OCI-LY1 (cell line): ENCODE measurements around the gene MRRF.

Experiments used
- H2AFZ ChIP-seq: fragments of 200-600 bp; sonication (generic), shearing (Covaris generic); 2 replicates; pipeline ENCODE4 v1.6.0; 2014; ENCODE audit warnings: antibody characterized with exemption, mild to moderate bottlenecking, low read length
- H3F3A ChIP-seq: fragments of 200-600 bp; sonication (generic), shearing (Covaris generic); 2 replicates; pipeline ENCODE4 v1.6.0; 2014; ENCODE audit warnings: mild to moderate bottlenecking, antibody characterized with exemption, low read length, moderate library complexity; ENCODE audit not compliant: insufficient read depth
- H3K27ac ChIP-seq: fragments of 200-600 bp; sonication (generic); 2 replicates; pipeline ENCODE4 v1.5.1; 2014; ENCODE audit warnings: low read length, mixed run types, mild to moderate bottlenecking, low read depth; ENCODE audit not compliant: poor library complexity, severe bottlenecking
- H3K27me3 ChIP-seq: fragments of 200-600 bp; sonication (generic); 2 replicates; pipeline ENCODE4 v1.6.0; 2014; ENCODE audit warnings: antibody characterized with exemption, mild to moderate bottlenecking, low read length, moderate library complexity; ENCODE audit not compliant: insufficient read depth
- H3K36me3 ChIP-seq: fragments of 200-600 bp; sonication (generic); 2 replicates; pipeline ENCODE4 v1.6.1; 2014; ENCODE audit warnings: mild to moderate bottlenecking, antibody characterized with exemption, low read length, moderate library complexity, mixed read lengths; ENCODE audit not compliant: insufficient read depth
- H3K4me1 ChIP-seq: fragments of 200-600 bp; sonication (generic); 2 replicates; pipeline ENCODE4 v1.5.1; 2014; ENCODE audit warnings: mild to moderate bottlenecking, low read length, moderate library complexity; ENCODE audit not compliant: insufficient read depth, severe bottlenecking
- H3K4me2 ChIP-seq: fragments of 200-600 bp; sonication (generic), shearing (Covaris generic); 2 replicates; pipeline ENCODE4 v1.6.1; 2014; ENCODE audit warnings: low read length
- H3K4me3 ChIP-seq: fragments of 200-600 bp; sonication (generic); 2 replicates; pipeline ENCODE4 v1.5.1; 2014; ENCODE audit warnings: low read length, low read depth, mild to moderate bottlenecking, mixed read lengths; ENCODE audit not compliant: poor library complexity, severe bottlenecking
- H3K79me2 ChIP-seq: fragments of 200-600 bp; shearing (Covaris generic); 2 replicates; pipeline ENCODE4 v1.6.1; 2016; ENCODE audit warnings: mixed run types, low read length, mixed read lengths; ENCODE audit not compliant: insufficient read depth
- H3K9ac ChIP-seq: fragments of 200-600 bp; sonication (generic), shearing (Covaris generic); 2 replicates; pipeline ENCODE4 v1.6.1; 2014; ENCODE audit warnings: mild to moderate bottlenecking, low read length, mixed read lengths
- H3K9me2 ChIP-seq: fragments of 200-600 bp; sonication (generic), shearing (Covaris generic); 2 replicates; pipeline ENCODE4 v1.6.1; 2014; ENCODE audit warnings: low read depth, mild to moderate bottlenecking, low read length, mixed read lengths
- H3K9me3 ChIP-seq: fragments of 200-600 bp; shearing (Covaris generic); 2 replicates; pipeline ENCODE4 v1.6.1; 2014; ENCODE audit warnings: low read length, mixed read lengths
- H4K20me1 ChIP-seq: fragments of 200-600 bp; sonication (generic), shearing (Covaris generic); 2 replicates; pipeline ENCODE4 v1.6.0; 2016; ENCODE audit warnings: mild to moderate bottlenecking, low read length; ENCODE audit not compliant: insufficient read depth
- CTCF ChIP-seq: fragments of 200-600 bp; sonication (generic), shearing (Covaris generic); IDR thresholded peaks from 2 replicates; pipeline ENCODE4 v1.5.1; 2017; ENCODE audit warnings: mild to moderate bottlenecking, antibody characterized with exemption, low read length, moderate library complexity, mixed read lengths
- EZH2 ChIP-seq: fragments of 200-600 bp; sonication (generic), shearing (Covaris generic); IDR thresholded peaks from 2 replicates; pipeline ENCODE4 v1.8.0; 2017; ENCODE audit warnings: borderline replicate concordance, mixed run types, mild to moderate bottlenecking, antibody characterized with exemption, low read length, moderate library complexity, mixed read lengths

Gene MRRF

DNA sequence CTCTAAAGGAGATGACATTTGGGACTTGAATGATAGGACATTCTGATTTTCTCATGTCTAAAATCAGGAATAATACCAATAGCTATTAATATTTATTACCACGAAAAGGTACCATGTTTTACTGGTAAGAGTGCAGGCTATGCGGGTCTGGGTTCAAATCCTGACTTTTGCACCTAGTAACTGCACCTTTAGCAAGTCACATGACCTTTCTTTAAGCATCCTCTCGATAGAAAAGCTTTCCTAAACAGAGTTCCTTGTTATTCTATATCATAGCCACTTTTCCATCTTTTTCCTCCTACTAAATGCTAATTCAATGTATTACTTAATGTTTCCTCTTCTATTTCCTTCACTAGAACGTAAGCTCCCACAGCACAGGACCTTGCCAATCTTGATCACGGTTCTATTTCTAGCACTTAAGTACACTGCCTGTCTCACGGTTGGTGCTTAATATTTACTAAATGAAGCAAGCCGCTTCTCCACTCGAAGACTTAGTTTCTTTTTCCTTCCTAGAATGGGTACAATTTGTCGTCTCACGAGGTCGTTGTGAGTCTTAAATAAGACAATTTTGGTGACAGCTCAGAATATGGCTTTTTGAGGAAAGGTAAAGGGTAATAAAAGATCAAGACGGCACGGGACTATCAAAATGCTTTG, 858 bp upstream of the MRRF start:
- H3K79me2 ChIP-seq: peaks cover 46% of the 10 kb centered on the region
- H3K9ac ChIP-seq: peak overlapping the region; percentile 88
- H3K4me1 ChIP-seq: peaks cover 48% of the 10 kb centered on the region
- H3K4me2 ChIP-seq: peak overlapping the region; percentile 95
- peaks cover 34% of the 10 kb centered on the region for H3K36me3 ChIP-seq
- peak overlapping the region; percentile 83 for H3K4me3 ChIP-seq
- no peaks in the 10 kb centered on the region for H3K27me3 ChIP-seq
- no peaks in the 10 kb centered on the region for H4K20me1 ChIP-seq
- H3K9me3 ChIP-seq: no peaks in the 10 kb centered on the region
- H3K9me2 ChIP-seq: no peaks in the 10 kb centered on the region
- H2AFZ ChIP-seq: no peak overlapping the region
- TF ChIP-seq CTCF (no peak), EZH2 (no peak)
- no peaks in the 10 kb centered on the region for H3F3A ChIP-seq
- peak overlapping the region; percentile 88 for H3K27ac ChIP-seq

DNA sequence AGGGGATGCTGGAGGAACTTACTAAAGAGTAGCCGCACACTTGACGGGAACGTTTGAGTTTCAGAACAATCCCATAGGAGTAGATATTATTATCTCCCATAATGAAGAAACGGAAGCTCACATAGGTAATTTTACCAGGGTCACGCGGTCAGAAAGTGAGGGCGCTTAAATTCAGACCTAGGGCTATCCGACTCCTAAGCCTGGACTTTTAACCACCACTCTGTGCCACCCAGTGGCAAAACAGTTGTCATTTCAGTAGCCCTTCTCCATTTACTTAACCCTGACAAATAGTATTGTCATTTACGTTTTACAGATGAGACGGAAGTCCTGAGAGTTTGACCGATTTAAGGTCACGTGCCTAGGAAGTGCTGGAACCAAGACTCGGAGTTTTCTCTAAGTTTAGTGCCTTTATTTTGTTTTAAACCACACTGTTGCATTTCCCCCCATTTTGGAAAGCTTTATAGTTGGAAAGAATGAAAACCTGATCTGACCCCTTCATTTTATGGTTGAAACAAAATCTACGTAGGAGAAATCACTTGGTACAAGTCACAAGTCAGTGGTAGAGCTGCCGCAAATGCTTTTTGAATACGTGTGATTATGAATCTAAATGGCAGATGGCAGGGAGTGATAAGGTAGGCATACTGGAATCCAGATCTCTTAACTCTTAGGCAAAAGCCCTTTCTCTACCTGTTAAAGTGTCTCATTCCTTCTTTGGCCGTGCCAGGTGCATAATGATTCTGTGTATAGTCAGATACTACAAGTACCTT, 650 bp downstream of the MRRF start:
- Histone ChIP-seq H3K4me3 (peak overlapping the region; percentile 83), H3K4me2 (peak overlapping the region; percentile 95)

More for the DNA sequence above, 650 bp downstream of the MRRF start:
- Histone ChIP-seq H3K27ac (peak overlapping the region; percentile 88), H3K9me3 (no peaks in the 10 kb centered on the region), H3K36me3 (peaks cover 19% of the 10 kb centered on the region), H3K9ac (peak overlapping the region; percentile 88), H3K79me2 (peaks cover 46% of the 10 kb centered on the region), H3F3A (no peaks in the 10 kb centered on the region), H3K27me3 (no peaks in the 10 kb centered on the region), H3K4me1 (peaks cover 48% of the 10 kb centered on the region), H4K20me1 (no peaks in the 10 kb centered on the region), H3K9me2 (no peaks in the 10 kb centered on the region), H2AFZ (0 out of 2 replicates have a peak overlapping the region, but pooled peaks have one; percentile 24)
- TF ChIP-seq CTCF (peak; percentile 33; the same call in 1 of the 2 replicates), EZH2 (no peak)
